Sigmoid colon (tissue), 7 donors: ENCODE results near the gene ARPC5L. TPM values are rescaled to one million over a fixed set of nuclear protein-coding genes. Genes with fewer than 3 reads are reported as not detected.

Experiments
- DNase-seq: peaks from one replicate; pipeline ENCODE4 v3.0.0-alpha.2; 2019
- H3K27ac ChIP-seq, 4 donors: fragments of 200-600 bp; sonication (generic); one replicate each; pipeline ENCODE4 v1.5.1; 2016 to 2019; ENCODE audit warnings: mild to moderate bottlenecking in 1 of 4
- H3K27me3 ChIP-seq, 3 donors: fragments of 200-600 bp; sonication (generic); one replicate each; pipeline ENCODE4 v1.5.1; 2019; ENCODE audit warnings: mild to moderate bottlenecking in 1 of 3
- H3K36me3 ChIP-seq, 4 donors: fragments of 200-600 bp; sonication (generic); one replicate each; pipeline ENCODE4 v1.5.1; 2016 to 2019
- H3K4me1 ChIP-seq, 4 donors: fragments of 200-600 bp; sonication (generic); one replicate each; pipeline ENCODE4 v1.5.1; 2017 to 2019
- H3K4me3 ChIP-seq, 4 donors: fragments of 200-600 bp; sonication (generic); one replicate each; pipeline ENCODE4 v1.5.1; 2017 to 2019; ENCODE audit warnings: mild to moderate bottlenecking in 2 of 4, moderate library complexity in 1 of 4
- H3K9me3 ChIP-seq, 4 donors: fragments of 200-600 bp in 3 of 4; sonication (generic) in 3 of 4; one replicate each; pipeline versions ENCODE4 v1.5.1 to v1.6.1; 2013 to 2019
- EP300 ChIP-seq, 4 donors: sonication (generic); formaldehyde crosslinking; IDR thresholded peaks; one replicate each; pipeline ENCODE4 v1.6.1; 2017; ENCODE audit warnings: antibody characterized with exemption in 4 of 4
- POLR2A ChIP-seq, 2 donors: fragments of 450-650 bp; IDR thresholded peaks; one replicate each; pipeline ENCODE4 v1.6.1; 2016; ENCODE audit warnings: antibody characterized with exemption in 2 of 2, mild to moderate bottlenecking in 2 of 2, moderate library complexity in 2 of 2
- POLR2AphosphoS5 ChIP-seq, 4 donors: sonication (generic); formaldehyde crosslinking; IDR thresholded peaks; one replicate each; pipeline ENCODE4 v1.6.1; 2017; ENCODE audit warnings: antibody characterized with exemption in 4 of 4
- WGBS, 2 donors: extraction: QIAGEN DNeasy Blood & Tissue Kit; methylation state at CpG; one replicate each; pipeline ENCODE4 v1.1.7; 2013; 5-methylcytosine and 5-hydroxymethylcytosine counted together
- intact Hi-C: fragments of 100-400 bp; cut with DNase I; formaldehyde crosslinking; loops from one replicate; pipeline ENCODE4 v1.15.1; 2023
- polyA plus RNA-seq, 3 donors: library from polyadenylated mRNA; stranded (reverse); fragments of 200-250 nt; gene quantifications; one replicate each; pipeline ENCODE4 v1.2.3, GENCODE V29; 2013
- total RNA-seq, 4 donors: library from RNA; depleted of rRNA; stranded (reverse); fragments of >200 nt; gene quantifications; one replicate each; pipeline ENCODE4 v1.1.0, GENCODE V29; 2016
- TF ChIP-seq, protein P1 (sequence below), 4 experiments: fragments of 450-650 bp in 3 of 4; fragments of 200-600 bp in 1 of 4; IDR thresholded peaks; one replicate each; pipeline ENCODE4 v1.5.1; 2016 to 2019; ENCODE audit warnings: antibody characterized with exemption in 4 of 4, mild to moderate bottlenecking in 3 of 4, moderate library complexity in 2 of 4
- donor health status: healthy with polysubstance abuse.
- donor health status: Bipolar disorder and iron deficiency.
- donor health status: healthy.

The ARPC5L gene
- total and polyA plus RNA-seq, 7 donors, result 16.9 to 70.3 (median 26.2) TPM

- 26 to 35% methylated on average over 2 of the region's 2 CpGs for WGBS, 2 donors
- DNase-seq, result no peak
- no peak overlapping the region for H3K27ac ChIP-seq
- no peak overlapping the region for H3K4me3 ChIP-seq
- TF ChIP-seq, protein P1, sequence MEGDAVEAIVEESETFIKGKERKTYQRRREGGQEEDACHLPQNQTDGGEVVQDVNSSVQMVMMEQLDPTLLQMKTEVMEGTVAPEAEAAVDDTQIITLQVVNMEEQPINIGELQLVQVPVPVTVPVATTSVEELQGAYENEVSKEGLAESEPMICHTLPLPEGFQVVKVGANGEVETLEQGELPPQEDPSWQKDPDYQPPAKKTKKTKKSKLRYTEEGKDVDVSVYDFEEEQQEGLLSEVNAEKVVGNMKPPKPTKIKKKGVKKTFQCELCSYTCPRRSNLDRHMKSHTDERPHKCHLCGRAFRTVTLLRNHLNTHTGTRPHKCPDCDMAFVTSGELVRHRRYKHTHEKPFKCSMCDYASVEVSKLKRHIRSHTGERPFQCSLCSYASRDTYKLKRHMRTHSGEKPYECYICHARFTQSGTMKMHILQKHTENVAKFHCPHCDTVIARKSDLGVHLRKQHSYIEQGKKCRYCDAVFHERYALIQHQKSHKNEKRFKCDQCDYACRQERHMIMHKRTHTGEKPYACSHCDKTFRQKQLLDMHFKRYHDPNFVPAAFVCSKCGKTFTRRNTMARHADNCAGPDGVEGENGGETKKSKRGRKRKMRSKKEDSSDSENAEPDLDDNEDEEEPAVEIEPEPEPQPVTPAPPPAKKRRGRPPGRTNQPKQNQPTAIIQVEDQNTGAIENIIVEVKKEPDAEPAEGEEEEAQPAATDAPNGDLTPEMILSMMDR (IDR thresholded peaks at IDR 0.05), result no peak
- TF ChIP-seq POLR2A (IDR thresholded peaks at IDR 0.05), result no peak
- no peak for TF ChIP-seq EP300 (IDR thresholded peaks at IDR 0.05)
- TF ChIP-seq POLR2AphosphoS5 (IDR thresholded peaks at IDR 0.05), result no peak
- no peaks in the 10 kb centered on the region for H3K36me3 ChIP-seq
- no peaks in the 10 kb centered on the region for H3K9me3 ChIP-seq
- no peaks in the 10 kb centered on the region for H3K27me3 ChIP-seq
- peaks cover 0 to 14% (median 11%) of the 10 kb centered on the region in 4 donors for H3K4me1 ChIP-seq
- intact Hi-C loops, result no loop called here
Observed at GRCh38 chr9:124828489-124829333, 33.2 kb upstream of the ARPC5L start.

GRCh38 chr9:124829334-124829669, 32.6 kb upstream of the ARPC5L start:
- no peak for DNase-seq
- no peaks in the 10 kb centered on the region for H3K36me3 ChIP-seq
- no peaks in the 10 kb centered on the region for H3K9me3 ChIP-seq
- WGBS, 2 donors, result 15 to 49% methylated on average over 5 of the region's 5 CpGs
- H3K27me3 ChIP-seq, result no peaks in the 10 kb centered on the region
- intact Hi-C loops, result no loop called here
- no peak for TF ChIP-seq POLR2AphosphoS5 (IDR thresholded peaks at IDR 0.05)
- no peak for TF ChIP-seq POLR2A (IDR thresholded peaks at IDR 0.05)
- TF ChIP-seq, protein P1 (IDR thresholded peaks at IDR 0.05), result no peak
- no peak for TF ChIP-seq EP300 (IDR thresholded peaks at IDR 0.05)
- H3K4me3 ChIP-seq, result no peak overlapping the region
- H3K27ac ChIP-seq, result no peak overlapping the region
- H3K4me1 ChIP-seq, result peaks cover 0 to 17% (median 13%) of the 10 kb centered on the region in 4 donors

DNA sequence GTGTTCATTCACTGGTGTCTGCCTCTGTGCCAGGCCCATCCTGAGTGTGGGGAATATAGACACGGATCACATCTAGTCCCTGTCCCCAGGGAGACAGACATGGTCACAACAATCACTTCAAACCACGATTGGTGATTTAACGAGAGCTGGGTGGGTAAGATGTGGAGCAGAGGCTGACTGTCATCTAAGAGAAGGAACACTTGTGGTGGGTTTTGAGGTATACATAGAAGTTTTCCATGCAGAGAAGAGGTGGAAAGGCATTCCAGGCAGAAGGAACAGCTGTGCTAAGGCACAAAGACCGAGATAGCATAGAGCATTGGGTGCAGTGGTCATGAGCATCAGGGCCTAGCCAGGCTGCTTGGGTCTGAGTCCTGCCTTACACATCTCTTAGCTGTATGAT, 31.3 kb upstream of the ARPC5L start:
- intact Hi-C loops, result no loop called here
- Histone ChIP-seq H3K4me1 (peaks cover 0 to 30% (median 26%) of the 10 kb centered on the region in 4 donors), H3K36me3 (no peaks in the 10 kb centered on the region), H3K4me3 (no peak overlapping the region), H3K9me3 (no peaks in the 10 kb centered on the region), H3K27ac (no peak overlapping the region), H3K27me3 (no peaks in the 10 kb centered on the region)
- DNase-seq, result no peak
- 68% methylated on average over 4 of the region's 4 CpGs for whole genome bisulfite sequencing, 2 donors
- TF ChIP-seq, protein P1 (IDR thresholded peaks at IDR 0.05), result no peak
- TF ChIP-seq POLR2A (IDR thresholded peaks at IDR 0.05) (no peak), POLR2AphosphoS5 (IDR thresholded peaks at IDR 0.05) (no peak), EP300 (IDR thresholded peaks at IDR 0.05) (no peak)

DNA sequence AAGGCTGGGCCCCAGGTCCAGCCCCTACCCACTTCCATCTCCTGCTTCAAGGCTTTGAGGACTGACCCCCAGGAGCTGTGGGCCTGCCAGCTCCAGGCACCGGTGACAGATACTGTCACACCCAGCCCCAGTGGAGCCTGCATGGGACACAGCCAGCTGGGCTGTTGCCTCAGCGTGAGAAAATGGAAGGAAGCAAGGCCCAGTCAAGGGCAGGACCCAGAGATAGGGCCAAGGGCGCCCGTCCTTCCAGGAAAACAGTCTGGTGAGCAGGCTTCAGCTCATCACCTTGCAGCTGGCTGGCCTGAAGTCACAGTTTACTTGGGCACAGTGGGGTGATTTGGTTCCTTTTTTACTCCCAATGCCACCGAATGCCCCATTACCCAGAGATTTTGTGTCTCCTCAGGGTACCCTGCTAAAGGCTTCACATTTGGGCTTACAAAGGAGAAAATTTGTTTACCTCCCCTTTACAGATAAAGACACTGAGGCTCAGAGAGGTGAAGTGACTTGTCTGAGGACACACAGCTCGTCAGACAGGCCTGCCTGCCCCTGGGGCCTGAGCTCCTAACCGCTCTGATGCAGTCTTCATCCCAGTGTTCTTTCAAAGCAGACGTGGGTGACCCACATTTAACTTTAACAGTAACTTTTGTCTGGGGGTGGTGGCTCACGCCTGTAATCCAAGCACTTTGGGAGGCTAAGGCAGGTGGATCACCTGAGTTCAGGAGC, 30.1 kb upstream of the ARPC5L start:
- H3K27ac ChIP-seq, result peak overlapping the region; percentile 76 to 80 (median 79)

More for the DNA sequence above, 30.1 kb upstream of the ARPC5L start:
- Histone ChIP-seq H3K9me3 (no peaks in the 10 kb centered on the region), H3K4me1 (peaks cover 0 to 36% (median 32%) of the 10 kb centered on the region in 4 donors), H3K27me3 (no peaks in the 10 kb centered on the region), H3K36me3 (no peaks in the 10 kb centered on the region), H3K4me3 (no peak overlapping the region)
- 80 to 85% methylated on average over 9 of the region's 9 CpGs for WGBS, 2 donors
- DNase-seq, result no peak
- intact Hi-C loops, result no loop called here
- TF ChIP-seq POLR2AphosphoS5 (IDR thresholded peaks at IDR 0.05) (no peak), EP300 (IDR thresholded peaks at IDR 0.05) (no peak), POLR2A (IDR thresholded peaks at IDR 0.05) (no peak)
- TF ChIP-seq, protein P1 (IDR thresholded peaks at IDR 0.05), result no peak
